Endothelial cell of umbilical vein (primary cell): Measurements from ENCODE around the gene PDGFA. TPM values are rescaled to one million over a fixed set of nuclear protein-coding genes. Genes with fewer than 3 reads are reported as not detected.

Source experiments
- BruUV-seq: library from RNA; stranded (reverse); fragments of 400-500 nt; replicated peaks from 2 replicates; lab custom pipeline; 2021; lab: Mats Ljungman, UMichigan
- CTCF ChIA-PET: fragments of 300-600, 350-600 bp; sonication (Branson Sonifier 250); formaldehyde crosslinking; loops from one replicate; lab custom pipeline; 2021; ENCODE audit warnings: antibody characterized with exemption, inconsistent platforms; lab: Charles Lee
- POLR2A ChIA-PET: fragments of 300-600, 350-600 bp; sonication (Branson Sonifier 250); formaldehyde crosslinking; loops from one replicate; lab custom pipeline; 2021; ENCODE audit warnings: antibody characterized with exemption, inconsistent platforms; lab: Charles Lee
- DNase-seq: peaks from one replicate; pipeline ENCODE4 v3.0.0-alpha.2; 2011; ENCODE audit warnings: low read depth, low spot score
- FAIRE-seq: peaks from 2 replicates; lab custom pipeline; 2011; peaks lifted over from hg19 to GRCh38; lab: Jason Lieb, UNC
- H2AFZ ChIP-seq: 2 replicates; pipeline ENCODE4 v1.6.0; 2012; ENCODE audit warnings: low read depth, low read length, control low read depth, inconsistent platforms
- H3K27ac ChIP-seq: 2 replicates; pipeline ENCODE4 v1.5.1; 2011; ENCODE audit warnings: low read depth, mild to moderate bottlenecking, control low read depth, low read length, moderate library complexity; ENCODE audit not compliant: insufficient read depth
- H3K27me3 ChIP-seq, 2 experiments: 2 replicates each; pipeline versions ENCODE4 v1.6.0 to v1.6.1; 2011; ENCODE audit warnings: low read length in 2 of 2, mixed read lengths in 1 of 2; ENCODE audit not compliant: control insufficient read depth in 2 of 2, insufficient read depth in 2 of 2
- H3K36me3 ChIP-seq, 2 experiments: 2 replicates in 1 of 2; 3 replicates in 1 of 2; pipeline ENCODE4 v1.5.1; 2011; ENCODE audit warnings: low read length in 2 of 2, mild to moderate bottlenecking in 1 of 2, moderate library complexity in 1 of 2; ENCODE audit not compliant: control insufficient read depth in 2 of 2, insufficient read depth in 2 of 2; ENCODE audit errors: extremely low read depth in 1 of 2
- H3K4me1 ChIP-seq: 3 replicates; pipeline ENCODE4 v1.5.1; 2011; ENCODE audit warnings: mild to moderate bottlenecking, low read length; ENCODE audit not compliant: control insufficient read depth, insufficient read depth; ENCODE audit errors: extremely low read depth
- H3K4me2 ChIP-seq: 2 replicates; pipeline ENCODE4 v1.6.1; 2011; ENCODE audit warnings: low read length, control low read depth, mixed read lengths; ENCODE audit not compliant: insufficient read depth
- H3K4me3 ChIP-seq, 3 experiments: fragments of 200-600 bp in 1 of 3; sonication (generic), shearing (Covaris generic) in 1 of 3; replicated peaks in 1 of 3; 2 replicates each; pipeline ENCODE4 v1.5.1; 2011 to 2016; ENCODE audit warnings: control low read depth in 3 of 3, low read length in 3 of 3, mild to moderate bottlenecking in 2 of 3, inconsistent platforms in 1 of 3, low read depth in 1 of 3, moderate library complexity in 1 of 3; ENCODE audit not compliant: insufficient read depth in 1 of 3
- H3K79me2 ChIP-seq: 2 replicates; pipeline ENCODE4 v1.6.0; 2012; ENCODE audit warnings: low read length, inconsistent platforms; ENCODE audit not compliant: control insufficient read depth, insufficient read depth
- H3K9ac ChIP-seq: replicated peaks from 2 replicates; pipeline ENCODE3; 2011; ENCODE audit warnings: low read length, control low read depth; ENCODE audit not compliant: insufficient read depth; ENCODE audit errors: extremely low read depth
- H3K9me1 ChIP-seq: replicated peaks from 3 replicates; pipeline ENCODE4 v1.6.0; 2011; ENCODE audit warnings: mild to moderate bottlenecking, low read length; ENCODE audit not compliant: control insufficient read depth, insufficient read depth; ENCODE audit errors: extremely low read depth
- H3K9me3 ChIP-seq: replicated peaks from 2 replicates; pipeline ENCODE4 v1.5.1; 2012; ENCODE audit warnings: low read length, inconsistent platforms; ENCODE audit not compliant: control insufficient read depth, insufficient read depth
- H4K20me1 ChIP-seq: replicated peaks from 2 replicates; pipeline ENCODE3; 2011; ENCODE audit warnings: mild to moderate bottlenecking, low read length; ENCODE audit not compliant: control insufficient read depth, insufficient read depth; ENCODE audit errors: extremely low read depth
- EZH2 ChIP-seq: IDR thresholded peaks from 2 replicates; pipeline ENCODE4 v1.6.1; 2012; ENCODE audit warnings: borderline replicate concordance, low read depth, mild to moderate bottlenecking, moderate library complexity, low read length, inconsistent platforms; ENCODE audit not compliant: severe bottlenecking
- FOS ChIP-seq: IDR thresholded peaks from 2 replicates; pipeline ENCODE4 v1.6.1; 2011; ENCODE audit warnings: mild to moderate bottlenecking, low read length, moderate library complexity, borderline replicate concordance; ENCODE audit not compliant: insufficient read depth
- GATA2 ChIP-seq: IDR thresholded peaks from 2 replicates; pipeline ENCODE4 v1.7.0; 2011; ENCODE audit warnings: low read depth, mild to moderate bottlenecking, moderate library complexity, mixed read lengths, low read length; ENCODE audit not compliant: insufficient read length, insufficient read depth
- JUN ChIP-seq: IDR thresholded peaks from 2 replicates; pipeline ENCODE4 v1.6.1; 2011; ENCODE audit warnings: borderline replicate concordance, low read depth; ENCODE audit not compliant: insufficient read length, insufficient read depth
- MAX ChIP-seq: IDR thresholded peaks from 2 replicates; pipeline ENCODE4 v1.6.1; 2011; ENCODE audit not compliant: insufficient read depth, insufficient read length
- MYC ChIP-seq: IDR thresholded peaks from one replicate; pipeline ENCODE4 v1.6.1; 2011; ENCODE audit warnings: mild to moderate bottlenecking, low read depth, low read length
- POLR2A ChIP-seq: IDR thresholded peaks from 2 replicates; pipeline ENCODE4 v1.6.1; 2012; ENCODE audit warnings: low read depth, mild to moderate bottlenecking, control low read depth, low read length
- POLR2AphosphoS5 ChIP-seq: IDR thresholded peaks from 2 replicates; pipeline ENCODE4 v1.6.1; 2012; ENCODE audit warnings: low read depth, mild to moderate bottlenecking, control low read depth, low read length, moderate library complexity; ENCODE audit not compliant: insufficient read depth
- dilution Hi-C: fragments of 300-500 bp; cut with MboI; formaldehyde crosslinking; loops from one replicate; pipeline ENCODE4 v1.15.0; 2019; ENCODE audit warnings: low sequenced_read_pairs; ENCODE audit not compliant: extremely low pct_ligation_motif_present
- intact Hi-C: fragments of 100-400 bp; cut with micrococcal nuclease; formaldehyde crosslinking; loops from one replicate; pipeline ENCODE4 v1.10.0; 2022
- polyA plus RNA-seq, 4 experiments: library from polyadenylated mRNA; depleted of rRNA in 3 of 4; stranded (reverse) in 3 of 4; unstranded in 1 of 4; fragments of >200 nt; gene quantifications; 2 replicates each; pipeline versions ENCODE4 v1.2.1 to v1.2.3, GENCODE V29; 2011 to 2012; ENCODE audit warnings: missing spikeins in 1 of 4
- total RNA-seq: library from RNA; stranded (reverse); gene quantifications from 2 replicates; pipeline ENCODE4 v1.2.3, GENCODE V29; 2021
- TF ChIP-seq, protein P1 (sequence below), 2 donors: IDR thresholded peaks; 1 replicate in 1 of 2; 2 replicates in 1 of 2; pipeline ENCODE4 v1.5.1; 2011; ENCODE audit warnings: low read length in 2 of 2, mild to moderate bottlenecking in 2 of 2, moderate library complexity in 2 of 2, control low read depth in 1 of 2, inconsistent platforms in 1 of 2, low read depth in 1 of 2; ENCODE audit not compliant: insufficient read depth in 1 of 2; ENCODE audit errors: extremely low read depth in 1 of 2

Gene PDGFA
- total and polyA plus RNA-seq, 2 donors (not counting 3 experiments of a cell fraction or from before 2014, with no cell fraction given), result 17.4 to 62.4 TPM

DNA sequence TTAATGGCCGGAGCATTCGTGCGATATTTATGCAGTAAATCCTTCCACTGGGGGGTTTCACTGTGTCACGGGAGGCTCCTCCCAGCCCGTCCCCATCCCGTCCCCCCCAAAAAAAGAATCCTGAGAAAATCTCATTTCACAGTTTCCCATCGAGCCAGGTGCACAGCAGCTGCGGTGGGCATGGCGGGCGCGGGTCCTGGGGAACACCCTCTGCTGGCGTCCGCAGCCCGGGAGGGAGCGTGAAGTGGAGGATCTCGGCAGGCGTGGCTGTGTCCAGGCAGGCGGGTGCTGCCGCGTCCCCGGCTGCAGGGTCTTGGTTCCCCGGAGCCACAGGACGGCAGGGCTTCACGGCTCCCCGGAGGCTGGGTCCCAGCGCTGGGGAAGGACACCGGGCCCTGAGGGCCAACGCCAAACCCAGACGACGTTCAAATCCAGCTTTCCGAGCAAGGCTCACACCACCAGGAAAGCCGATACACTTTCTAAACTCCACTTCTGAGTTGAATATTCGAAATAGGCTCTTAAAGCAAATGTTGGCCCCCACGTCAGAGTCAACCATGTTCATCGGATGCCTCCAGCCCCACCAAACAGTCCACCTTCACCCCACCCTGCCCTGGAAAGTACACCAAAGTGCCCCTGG lies 55.7 kb downstream of the PDGFA start:
- no TSS peak for BruUV-seq
- no peak overlapping the region for H3K27ac ChIP-seq
- H3K79me2 ChIP-seq, result no peaks in the 10 kb centered on the region
- intact Hi-C loops (no loop called here), dilution Hi-C loops (no loop called here)
- H3K27me3 ChIP-seq, result no peaks in the 10 kb centered on the region
- no peaks in the 10 kb centered on the region for H3K9me3 ChIP-seq
- no peaks in the 10 kb centered on the region for H4K20me1 ChIP-seq
- no peak overlapping the region for H3K9ac ChIP-seq
- FAIRE-seq (no peak), DNase-seq (no peak)
- TF ChIP-seq MYC, result no peak
- TF ChIP-seq, protein P1, sequence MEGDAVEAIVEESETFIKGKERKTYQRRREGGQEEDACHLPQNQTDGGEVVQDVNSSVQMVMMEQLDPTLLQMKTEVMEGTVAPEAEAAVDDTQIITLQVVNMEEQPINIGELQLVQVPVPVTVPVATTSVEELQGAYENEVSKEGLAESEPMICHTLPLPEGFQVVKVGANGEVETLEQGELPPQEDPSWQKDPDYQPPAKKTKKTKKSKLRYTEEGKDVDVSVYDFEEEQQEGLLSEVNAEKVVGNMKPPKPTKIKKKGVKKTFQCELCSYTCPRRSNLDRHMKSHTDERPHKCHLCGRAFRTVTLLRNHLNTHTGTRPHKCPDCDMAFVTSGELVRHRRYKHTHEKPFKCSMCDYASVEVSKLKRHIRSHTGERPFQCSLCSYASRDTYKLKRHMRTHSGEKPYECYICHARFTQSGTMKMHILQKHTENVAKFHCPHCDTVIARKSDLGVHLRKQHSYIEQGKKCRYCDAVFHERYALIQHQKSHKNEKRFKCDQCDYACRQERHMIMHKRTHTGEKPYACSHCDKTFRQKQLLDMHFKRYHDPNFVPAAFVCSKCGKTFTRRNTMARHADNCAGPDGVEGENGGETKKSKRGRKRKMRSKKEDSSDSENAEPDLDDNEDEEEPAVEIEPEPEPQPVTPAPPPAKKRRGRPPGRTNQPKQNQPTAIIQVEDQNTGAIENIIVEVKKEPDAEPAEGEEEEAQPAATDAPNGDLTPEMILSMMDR (IDR thresholded peaks at IDR 0.05; ENCODE audit: extremely low read depth in 1 of 2, insufficient read depth in 1 of 2, low read depth in 1 of 2, low read length in 2 of 2), result no peak
- TF ChIP-seq MAX, result no peak
- no peak for TF ChIP-seq JUN
- TF ChIP-seq EZH2, result no peak
- TF ChIP-seq POLR2AphosphoS5, result no peak
- no peak for TF ChIP-seq GATA2
- TF ChIP-seq FOS, result no peak
- no peak for TF ChIP-seq POLR2A
- CTCF ChIA-PET, result no interaction called here
- no peaks in the 10 kb centered on the region for H3K9me1 ChIP-seq
- H3K4me1 ChIP-seq, result peaks cover 43% of the 10 kb centered on the region
- H2AFZ ChIP-seq, result no peak overlapping the region
- H3K4me2 ChIP-seq, result no peak overlapping the region
- POLR2A ChIA-PET, result no interaction called here
- H3K36me3 ChIP-seq, result no peaks in the 10 kb centered on the region
- H3K4me3 ChIP-seq, result no peak overlapping the region
